Measurements from ENCODE around the gene ZNF552. TPM values are rescaled to one million over a fixed set of nuclear protein-coding genes. Genes with fewer than 3 reads are reported as not detected.

ZNF552 gene
- total and polyA plus RNA-seq, 2 of the 13 experiments (the other 11 are each of a cell fraction or from before 2014, with no cell fraction given) = 8.1 to 16.6 TPM

- no peak for TF ChIP-seq ZNF564 (CRISPR knock-in tag; IDR thresholded peaks at IDR 0.05)
- TF ChIP-seq HOXA5 (CRISPR knock-in tag; IDR thresholded peaks at IDR 0.05) = peak; percentile 81; the same call in 1 of the 2 replicates
- TF ChIP-seq TEF (CRISPR knock-in tag; IDR thresholded peaks at IDR 0.05) = no peak
- 0 out of 2 replicates have a peak, but pooled peaks have one; percentile 41 for TF ChIP-seq ETV6 (CRISPR knock-in tag; conservative IDR thresholded peaks at IDR 0.05)
- TF ChIP-seq ATRX (CRISPR knock-in tag; IDR thresholded peaks at IDR 0.05; ENCODE audit: borderline replicate concordance) = no peak
- no peak for TF ChIP-seq GPN1 (CRISPR knock-in tag; IDR thresholded peaks at IDR 0.05; ENCODE audit: borderline replicate concordance)
- peak; percentile 65; the same call in 1 of the 2 replicates for TF ChIP-seq ZNF737 (CRISPR knock-in tag; IDR thresholded peaks at IDR 0.05; ENCODE audit: borderline replicate concordance)
- TF ChIP-seq SIN3A (IDR thresholded peaks at IDR 0.05; ENCODE audit: borderline replicate concordance, low read depth, low read length) = peak; percentile 91; the same call in 1 of the 2 replicates
- peak; percentile 18; the same call in 1 of the 2 replicates for TF ChIP-seq ATF3 (CRISPR knock-in tag; IDR thresholded peaks at IDR 0.05)
- peak; percentile 73; the same call in 1 of the 2 replicates for TF ChIP-seq KAT7 (CRISPR knock-in tag; IDR thresholded peaks at IDR 0.05; ENCODE audit: borderline replicate concordance)
- TF ChIP-seq POLR2AphosphoS2 (IDR thresholded peaks at IDR 0.05; ENCODE audit: low read depth, low read length) = no peak
- TF ChIP-seq ZBTB2 (CRISPR knock-in tag; IDR thresholded peaks at IDR 0.05; ENCODE audit: low read depth) = no peak; the same call in 1 of the 2 replicates
- peak; percentile 91 for TF ChIP-seq ERF (CRISPR knock-in tag; IDR thresholded peaks at IDR 0.05)
- TF ChIP-seq ZNF292 (CRISPR knock-in tag; IDR thresholded peaks at IDR 0.05; ENCODE audit: borderline replicate concordance, low read depth) = no peak
- no peak for TF ChIP-seq IKZF4 (CRISPR knock-in tag; IDR thresholded peaks at IDR 0.05; ENCODE audit: borderline replicate concordance, low read depth, not compliant biosample characterization)
- TF ChIP-seq ZNF350 (CRISPR knock-in tag; IDR thresholded peaks at IDR 0.05; ENCODE audit: borderline replicate concordance, low read depth) = peak; percentile 54; the same call in 1 of the 2 replicates
- TF ChIP-seq ZKSCAN8 (CRISPR knock-in tag; IDR thresholded peaks at IDR 0.05; ENCODE audit: borderline replicate concordance) = 0 out of 2 replicates have a peak, but pooled peaks have one; percentile 70
- TF ChIP-seq ZBTB37 (CRISPR knock-in tag; IDR thresholded peaks at IDR 0.05) = no peak
- TF ChIP-seq HDAC2 (CRISPR knock-in tag; IDR thresholded peaks at IDR 0.05) = no peak
- TF ChIP-seq ZFYVE20 (CRISPR knock-in tag; IDR thresholded peaks at IDR 0.05; ENCODE audit: borderline replicate concordance, low read depth) = no peak
- no peak for TF ChIP-seq MAFG (CRISPR knock-in tag; IDR thresholded peaks at IDR 0.05)
- TF ChIP-seq NR1H2 (CRISPR knock-in tag; IDR thresholded peaks at IDR 0.05; ENCODE audit: borderline replicate concordance, low read depth) = no peak
- no peak for TF ChIP-seq ZSCAN20 (CRISPR knock-in tag; IDR thresholded peaks at IDR 0.05; ENCODE audit: borderline replicate concordance)
- no peak for TF ChIP-seq ZNF282 (IDR thresholded peaks at IDR 0.05; ENCODE audit: partially characterized antibody)
- TF ChIP-seq ZNF83 (CRISPR knock-in tag; IDR thresholded peaks at IDR 0.05; ENCODE audit: borderline replicate concordance) = no peak
- TF ChIP-seq ZNF724P (CRISPR knock-in tag; IDR thresholded peaks at IDR 0.05; ENCODE audit: borderline replicate concordance) = no peak; the same call in 1 of the 2 replicates
These were observed 4.9 kb upstream of the ZNF552 start (continued) for GRCh38 chr19:57819475-57820148.
